8988T (cell line): ENCODE results near the gene CALCB.

Experiments used
- DNase-seq: peaks from one replicate; pipeline ENCODE4 v3.0.0; 2011

CALCB gene

GRCh38 chr11:15119352-15119751, 46.0 kb downstream of the CALCB start:
- no peak for DNase-seq

DNA sequence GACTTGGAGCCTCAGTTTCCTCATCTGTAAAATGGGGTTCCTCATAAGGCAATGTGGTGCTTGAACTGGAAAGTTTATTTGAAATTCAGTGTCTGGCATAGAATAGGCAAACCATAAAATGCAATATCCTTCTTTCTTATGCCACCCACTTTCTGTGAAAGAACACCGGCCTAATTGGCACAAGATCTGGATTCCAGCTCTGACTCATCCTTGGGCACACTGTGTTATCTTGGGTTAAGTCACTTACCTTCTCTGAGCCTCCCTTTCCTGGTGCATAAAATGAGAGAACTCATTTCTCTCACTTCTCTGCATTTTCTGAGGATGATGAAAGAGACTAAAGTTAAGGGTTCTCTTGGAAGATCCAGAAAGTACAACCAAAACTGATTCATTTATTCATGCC, 46.4 kb downstream of the CALCB start:
- DNase-seq = no peak

- peak; percentile 31 for DNase-seq
Observed at GRCh38 chr11:15123849-15124248, 50.5 kb downstream of the CALCB start.

- DNase-seq = no peak
Observed at GRCh38 chr11:15124528-15124927, 51.1 kb downstream of the CALCB start.

DNA sequence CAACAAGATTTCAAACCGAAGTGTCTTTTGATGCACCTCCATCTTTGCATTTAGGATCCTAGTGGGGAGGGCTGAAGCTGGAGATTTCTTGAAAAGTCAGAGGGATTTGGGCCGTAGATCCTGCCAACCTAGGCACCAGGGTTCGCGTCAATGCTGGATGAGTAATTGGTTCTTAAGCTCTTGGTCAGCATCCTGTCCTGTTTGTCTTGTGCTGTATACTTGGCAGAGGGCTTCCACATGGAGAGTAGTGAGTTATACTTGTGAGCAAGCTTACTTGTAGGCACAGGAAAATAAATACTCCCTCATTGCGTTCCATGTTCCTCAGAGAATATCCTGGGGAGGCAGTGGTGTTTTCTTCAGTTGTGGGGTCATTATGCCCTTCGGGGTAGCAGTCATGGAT, 53.9 kb downstream of the CALCB start:
- no peak for DNase-seq
